IMR-90 (cell line): ENCODE measurements around the gene AADACL3. TPM values are rescaled to one million over a fixed set of nuclear protein-coding genes. Genes with fewer than 3 reads are reported as not detected.

Experiments used
- ATAC-seq: fragments of 200-7000 bp; cut with Tn5 transposase; 2 replicates; pipeline ENCODE4 v1.9.1; 2020; ENCODE audit warnings: low read depth, mild to moderate bottlenecking, moderate library complexity
- BruUV-seq: library from RNA; stranded (reverse); fragments of 400-500 nt; replicated peaks from 2 replicates; lab custom pipeline; 2021; lab: Mats Ljungman, UMichigan
- CTCF ChIA-PET: fragments of 300-600 bp; formaldehyde crosslinking; extraction: SDS; loops from one replicate; lab custom pipeline; 2021; ENCODE audit warnings: antibody characterized with exemption; lab: Yijun Ruan, JAX
- POLR2A ChIA-PET: fragments of 300-600 bp; sonication (Branson Sonifier 250); formaldehyde crosslinking; loops from one replicate; lab custom pipeline; 2022; ENCODE audit warnings: antibody characterized with exemption; ENCODE audit not compliant: unreplicated experiment; lab: Charles Lee
- DNase-seq: peaks from one replicate; pipeline ENCODE4 v3.0.0; 2013
- H2AFZ ChIP-seq: replicated peaks from 2 replicates; pipeline ENCODE3; 2013; ENCODE audit warnings: low read length, mild to moderate bottlenecking; ENCODE audit not compliant: poor library complexity
- H2AK5ac ChIP-seq: 2 replicates; pipeline ENCODE4 v1.6.1; 2013; ENCODE audit warnings: low read depth, low read length, inconsistent platforms
- H2AK9ac ChIP-seq: replicated peaks from 2 replicates; pipeline ENCODE3; 2013; ENCODE audit warnings: mild to moderate bottlenecking, low read depth, low read length, moderate library complexity; ENCODE audit not compliant: poor library complexity
- H2BK120ac ChIP-seq: 2 replicates; pipeline ENCODE4 v1.6.1; 2013; ENCODE audit warnings: low read depth, low read length, inconsistent platforms
- H2BK15ac ChIP-seq: 3 replicates; pipeline ENCODE4 v1.6.1; 2013; ENCODE audit warnings: low read depth, low read length, inconsistent platforms
- H2BK20ac ChIP-seq: 2 replicates; pipeline ENCODE4 v1.6.1; 2013; ENCODE audit warnings: low read depth, mild to moderate bottlenecking, inconsistent platforms, low read length, moderate library complexity
- H2BK5ac ChIP-seq: 2 replicates; pipeline ENCODE4 v1.6.1; 2013; ENCODE audit warnings: mild to moderate bottlenecking, low read depth, low read length, inconsistent platforms; ENCODE audit not compliant: poor library complexity, severe bottlenecking
- H3K14ac ChIP-seq: replicated peaks from 2 replicates; pipeline ENCODE4 v1.6.1; 2013; ENCODE audit warnings: low read depth, low read length, inconsistent platforms
- H3K18ac ChIP-seq: 2 replicates; pipeline ENCODE4 v1.6.1; 2013; ENCODE audit warnings: low read depth, low read length, control low read depth
- H3K23ac ChIP-seq: 2 replicates; pipeline ENCODE4 v1.6.1; 2013; ENCODE audit warnings: low read depth, low read length, inconsistent platforms
- H3K27ac ChIP-seq: 2 replicates; pipeline ENCODE4 v1.5.1; 2013; ENCODE audit warnings: mild to moderate bottlenecking, control low read depth, low read length; ENCODE audit not compliant: insufficient read depth
- H3K27me3 ChIP-seq: 2 replicates; pipeline ENCODE4 v1.6.1; 2013; ENCODE audit warnings: low read length; ENCODE audit not compliant: control insufficient read depth, insufficient read depth
- H3K36me3 ChIP-seq: 2 replicates; pipeline ENCODE4 v1.6.1; 2013; ENCODE audit warnings: low read length, mixed read lengths; ENCODE audit not compliant: control insufficient read depth, insufficient read depth
- H3K4ac ChIP-seq: 2 replicates; pipeline ENCODE4 v1.6.1; 2013; ENCODE audit warnings: low read depth, low read length, inconsistent platforms
- H3K4me1 ChIP-seq: 2 replicates; pipeline ENCODE4 v1.6.1; 2013; ENCODE audit warnings: low read length, mixed read lengths; ENCODE audit not compliant: control insufficient read depth, insufficient read depth
- H3K4me2 ChIP-seq: 2 replicates; pipeline ENCODE4 v1.6.1; 2013; ENCODE audit warnings: low read depth, mild to moderate bottlenecking, control low read depth, low read length, moderate library complexity
- H3K4me3 ChIP-seq: 2 replicates; pipeline ENCODE4 v1.5.1; 2013; ENCODE audit warnings: low read depth, mild to moderate bottlenecking, control low read depth, low read length, moderate library complexity; ENCODE audit not compliant: insufficient read depth
- H3K56ac ChIP-seq: 2 replicates; pipeline ENCODE4 v1.6.1; 2013; ENCODE audit warnings: low read length, inconsistent platforms; ENCODE audit not compliant: insufficient read depth; ENCODE audit errors: extremely low read depth
- H3K79me1 ChIP-seq, 2 experiments: 2 replicates each; pipeline ENCODE4 v1.6.1; 2013; ENCODE audit warnings: low read length in 2 of 2, inconsistent platforms in 1 of 2, low read depth in 1 of 2
- H3K9ac ChIP-seq: 2 replicates; pipeline ENCODE4 v1.6.1; 2013; ENCODE audit warnings: low read depth, low read length, control low read depth
- H3K9me1 ChIP-seq: 2 replicates; pipeline ENCODE4 v1.6.1; 2013; ENCODE audit warnings: low read length, inconsistent platforms; ENCODE audit not compliant: insufficient read depth
- H3K9me3 ChIP-seq: 2 replicates; pipeline ENCODE4 v1.6.1; 2013; ENCODE audit warnings: low read length; ENCODE audit not compliant: control insufficient read depth, insufficient read depth
- H4K20me1 ChIP-seq: 2 replicates; pipeline ENCODE4 v1.6.1; 2013; ENCODE audit warnings: low read length, inconsistent platforms; ENCODE audit not compliant: insufficient read depth
- H4K5ac ChIP-seq: 2 replicates; pipeline ENCODE4 v1.6.1; 2013; ENCODE audit warnings: mild to moderate bottlenecking, low read depth, low read length, control low read depth
- H4K8ac ChIP-seq, 2 experiments: 2 replicates each; pipeline ENCODE4 v1.6.1; 2013; ENCODE audit warnings: low read depth in 2 of 2, low read length in 2 of 2, control low read depth in 1 of 2, inconsistent platforms in 1 of 2
- H4K91ac ChIP-seq: 2 replicates; pipeline ENCODE4 v1.6.1; 2013; ENCODE audit warnings: low read depth, low read length, inconsistent platforms; ENCODE audit not compliant: insufficient read depth
- BHLHE40 ChIP-seq: fragments of 150-350 bp; IDR thresholded peaks from 2 replicates; pipeline ENCODE4 v1.6.1; 2016; ENCODE audit warnings: mild to moderate bottlenecking, low read depth, low read length
- CEBPB ChIP-seq: IDR thresholded peaks from 2 replicates; pipeline ENCODE4 v1.6.1; 2012; ENCODE audit warnings: low read depth, low read length, improper control_type of control experiment
- CHD1 ChIP-seq: IDR thresholded peaks from 2 replicates; pipeline ENCODE4 v1.6.1; 2012; ENCODE audit warnings: low read depth, low read length, improper control_type of control experiment
- CTCF ChIP-seq: conservative IDR thresholded peaks from 2 replicates; pipeline ENCODE4 v1.5.1; 2012; ENCODE audit warnings: mild to moderate bottlenecking, low read depth, low read length, improper control_type of control experiment
- FOS ChIP-seq: fragments of 150-350 bp; IDR thresholded peaks from 2 replicates; pipeline ENCODE4 v1.6.1; 2016; ENCODE audit warnings: low read depth, low read length
- MAFK ChIP-seq: IDR thresholded peaks from 2 replicates; pipeline ENCODE4 v1.6.1; 2012; ENCODE audit warnings: low read depth, low read length, improper control_type of control experiment
- NFE2L2 ChIP-seq: fragments of 150-350 bp; IDR thresholded peaks from 2 replicates; pipeline ENCODE4 v1.6.1; 2016; ENCODE audit warnings: low read depth, mild to moderate bottlenecking, low read length
- RAD21 ChIP-seq: IDR thresholded peaks from 2 replicates; pipeline ENCODE4 v1.6.1; 2012; ENCODE audit warnings: low read length, improper control_type of control experiment
- RCOR1 ChIP-seq: IDR thresholded peaks from 2 replicates; pipeline ENCODE4 v1.6.1; 2012; ENCODE audit warnings: mild to moderate bottlenecking, low read length, improper control_type of control experiment; ENCODE audit not compliant: insufficient replicate concordance
- RFX5 ChIP-seq: IDR thresholded peaks from 2 replicates; pipeline ENCODE4 v1.8.0; 2012; ENCODE audit warnings: low read depth, mild to moderate bottlenecking, low read length, moderate library complexity
- SMC3 ChIP-seq: fragments of 150-350 bp; IDR thresholded peaks from 2 replicates; pipeline ENCODE4 v1.6.1; 2016; ENCODE audit warnings: low read depth, mild to moderate bottlenecking, antibody characterized with exemption, low read length, moderate library complexity
- USF2 ChIP-seq: fragments of 150-350 bp; IDR thresholded peaks from 2 replicates; pipeline ENCODE4 v1.6.1; 2017; ENCODE audit warnings: mild to moderate bottlenecking, antibody characterized with exemption, low read length, low read depth
- WGBS, 2 experiments: methylation state at CpG; one replicate each; pipeline versions ENCODE4 v1.1.5 to v1.1.7; 2013; ENCODE audit warnings: missing lambda C conversion rate in 2 of 2; ENCODE audit not compliant: insufficient read length in 1 of 2; ENCODE audit errors: extremely low coverage in 2 of 2; 5-methylcytosine and 5-hydroxymethylcytosine counted together
- dilution Hi-C: fragments of 300-500 bp; cut with HindIII; formaldehyde crosslinking; loops from one replicate; pipeline ENCODE4 v1.14.3; 2018; ENCODE audit warnings: low sequenced_read_pairs; ENCODE audit not compliant: unreplicated experiment
- in situ Hi-C: fragments of 300-500 bp; cut with MboI; formaldehyde crosslinking; loops from 3 replicates; pipeline ENCODE4 v1.14.3; 2019; ENCODE audit warnings: low sequenced_read_pairs, inconsistent platforms, mixed read lengths
- intact Hi-C: fragments of 100-400 bp; cut with micrococcal nuclease; formaldehyde crosslinking; loops from 2 replicates; pipeline ENCODE4 v1.10.0; 2022
- polyA plus RNA-seq, 3 experiments: library from polyadenylated mRNA; depleted of rRNA; stranded (reverse); fragments of >200 nt; gene quantifications; 2 replicates each; pipeline ENCODE4 v1.2.3, GENCODE V29; 2012; ENCODE audit warnings: low replicate concordance in 1 of 3
- total RNA-seq: library from RNA; depleted of rRNA; stranded (reverse); fragments of >200 nt; gene quantifications from 2 replicates; pipeline ENCODE4 v1.2.3, GENCODE V29; 2012
- TF ChIP-seq, protein P1 (sequence below): fragments of 150-350 bp; IDR thresholded peaks from 2 replicates; pipeline ENCODE4 v1.6.1; 2016; ENCODE audit warnings: low read depth, mild to moderate bottlenecking, low read length, moderate library complexity, borderline replicate concordance

AADACL3 gene
- total and polyA plus RNA-seq, 2 of the 4 experiments (the other 2 are of a cell fraction): not detected

- Histone ChIP-seq H4K8ac (no peak overlapping the region), H3K23ac (no peak overlapping the region), H2BK20ac (no peak overlapping the region), H4K5ac (no peak overlapping the region), H3K36me3 (no peaks in the 10 kb centered on the region), H4K91ac (no peak overlapping the region), H3K4ac (no peak overlapping the region), H2BK15ac (no peak overlapping the region), H3K27me3 (no peaks in the 10 kb centered on the region), H3K4me2 (no peak overlapping the region), H2AK9ac (no peak overlapping the region), H2AFZ (no peak overlapping the region), H2AK5ac (no peak overlapping the region), H3K9ac (no peak overlapping the region), H3K18ac (no peak overlapping the region), H3K79me1 (no peaks in the 10 kb centered on the region), H3K9me1 (no peaks in the 10 kb centered on the region), H3K4me1 (no peaks in the 10 kb centered on the region), H3K14ac (no peak overlapping the region), H4K20me1 (no peaks in the 10 kb centered on the region), H3K4me3 (no peak overlapping the region), H3K27ac (no peak overlapping the region), H3K56ac (no peak overlapping the region), H3K9me3 (peaks cover 24% of the 10 kb centered on the region), H2BK120ac (no peak overlapping the region), H2BK5ac (no peak overlapping the region)
- no peak for TF ChIP-seq FOS
- no peak for TF ChIP-seq NFE2L2
- TF ChIP-seq RFX5: no peak
- TF ChIP-seq RAD21: no peak
- no peak for TF ChIP-seq CHD1
- no peak for TF ChIP-seq RCOR1
- no peak for TF ChIP-seq CEBPB
- TF ChIP-seq BHLHE40: no peak
- no peak for TF ChIP-seq USF2
- TF ChIP-seq SMC3: no peak
- no peak for TF ChIP-seq CTCF
- TF ChIP-seq, protein P1, sequence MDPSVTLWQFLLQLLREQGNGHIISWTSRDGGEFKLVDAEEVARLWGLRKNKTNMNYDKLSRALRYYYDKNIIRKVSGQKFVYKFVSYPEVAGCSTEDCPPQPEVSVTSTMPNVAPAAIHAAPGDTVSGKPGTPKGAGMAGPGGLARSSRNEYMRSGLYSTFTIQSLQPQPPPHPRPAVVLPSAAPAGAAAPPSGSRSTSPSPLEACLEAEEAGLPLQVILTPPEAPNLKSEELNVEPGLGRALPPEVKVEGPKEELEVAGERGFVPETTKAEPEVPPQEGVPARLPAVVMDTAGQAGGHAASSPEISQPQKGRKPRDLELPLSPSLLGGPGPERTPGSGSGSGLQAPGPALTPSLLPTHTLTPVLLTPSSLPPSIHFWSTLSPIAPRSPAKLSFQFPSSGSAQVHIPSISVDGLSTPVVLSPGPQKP: no peak
- TF ChIP-seq MAFK: no peak
- ChIA-PET CTCF (no interaction called here), POLR2A (no interaction called here)
- ATAC-seq: no peak
- no peak for DNase-seq
- intact Hi-C loops: no loop called here
- dilution Hi-C loops: no loop called here
- BruUV-seq: no TSS peak
- 75% methylated on average over 3 of the region's 5 CpGs; no CpG with 5 or more reads in 1 of the 2 experiments for WGBS, 2 experiments
- in situ Hi-C loops: no loop called here
Observed at GRCh38 chr1:12761781-12762180, 45.9 kb downstream of the AADACL3 start.
